Right ventricle myocardium superior (tissue), 1 donor: ENCODE results near the gene NFIA. TPM values are rescaled to one million over a fixed set of nuclear protein-coding genes. Genes with fewer than 3 reads are reported as not detected.
A peak's percentile ranks its signal among the peaks of the same experiment; 100 is the strongest.
"Not testable (repeated sequence)": the region's sequence is repeated elsewhere in the genome, so short reads cannot be mapped to it uniquely, and the experiment has no call there.

ENCODE experiments used
- ATAC-seq: fragments of 200-7000 bp; cut with Tn5 transposase; one replicate; pipeline ENCODE4 v1.9.1; 2020; ENCODE audit warnings: mild to moderate bottlenecking; ENCODE audit not compliant: poor library complexity
- DNase-seq: peaks from one replicate; pipeline ENCODE4 v3.0.0-alpha.2; 2020
- intact Hi-C: fragments of 100-400 bp; cut with DNase I; formaldehyde crosslinking; loops from one replicate; pipeline ENCODE4 v1.11.2; 2022
- total RNA-seq: library from RNA; stranded (reverse); fragmentation: NEBNext Ultra II Directional; extraction: Animal tissue kit (Norgen Biotek cat#: 25700); gene quantifications from one replicate; pipeline ENCODE4 v1.2.1, GENCODE V29; 2021
- donor health status: DM: no; HTN: yes; CAD: no; lungs with severe emphysema.

The NFIA gene
- total RNA-seq, 1 donor from 2014 or later, result 89.5 TPM

DNA sequence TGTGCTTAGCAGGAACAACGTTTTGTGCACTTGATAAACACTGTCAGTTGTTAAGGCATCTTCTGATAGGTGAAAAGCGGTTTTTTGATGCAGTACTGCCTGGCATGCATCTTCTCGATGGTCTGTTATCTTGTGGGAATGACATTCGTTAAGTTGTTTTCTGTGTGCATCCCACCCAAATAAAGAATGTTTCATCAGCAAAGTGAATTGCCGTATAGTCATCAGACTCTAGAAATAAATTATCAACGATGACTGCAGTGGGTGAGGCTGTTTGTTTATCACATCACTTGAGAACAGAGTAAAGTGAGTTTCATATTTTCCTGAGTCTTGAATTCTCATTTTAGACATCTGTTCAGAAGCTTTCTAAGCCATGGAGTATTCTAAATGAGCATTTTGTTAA, 34.1 kb downstream of the NFIA start:
- ATAC-seq (no peak), DNase-seq (no peak)
- intact Hi-C loops, result no loop called here

DNA sequence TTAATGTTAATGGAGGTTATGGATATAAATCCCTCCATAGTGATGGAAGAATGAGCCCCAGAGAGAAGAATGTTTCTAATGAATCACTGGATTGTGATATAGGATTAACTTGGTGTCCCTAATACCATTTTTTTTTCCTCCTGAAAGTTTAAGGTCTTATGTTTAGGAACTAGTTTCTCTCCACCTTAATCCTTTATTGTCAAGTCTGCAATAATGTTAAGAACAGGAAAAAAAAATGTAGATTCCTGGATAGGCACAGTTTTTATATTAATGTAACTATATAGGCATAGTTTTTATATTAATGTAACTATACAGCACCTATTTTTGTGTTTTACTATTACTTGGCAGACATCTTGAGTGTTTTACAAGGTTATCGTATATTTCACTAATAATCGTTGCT, 34.9 kb downstream of the NFIA start:
- no peak for ATAC-seq
- DNase-seq, result no peak
- intact Hi-C loops, result no loop called here

DNA sequence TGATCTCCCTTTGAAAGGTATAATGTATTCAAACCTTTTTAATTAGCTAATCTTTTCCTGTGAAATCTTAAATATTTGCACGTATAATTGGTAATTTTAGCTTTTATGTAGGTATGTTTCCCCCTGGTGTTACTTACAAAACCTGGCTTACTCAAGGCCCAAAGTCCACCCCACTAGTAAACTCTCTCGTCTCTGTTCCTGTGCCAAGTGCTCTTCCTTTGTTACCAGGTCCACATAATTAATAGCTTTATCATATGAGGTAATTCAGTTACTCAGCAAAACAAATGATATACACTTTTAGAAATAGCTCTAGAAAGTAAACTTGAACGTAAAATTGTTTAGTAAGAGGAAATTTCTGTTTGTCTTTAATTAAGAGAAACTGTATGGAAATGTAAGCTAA, 36.7 kb downstream of the NFIA start:
- ATAC-seq (no peak), DNase-seq (no peak)
- intact Hi-C loops, result no loop called here

DNA sequence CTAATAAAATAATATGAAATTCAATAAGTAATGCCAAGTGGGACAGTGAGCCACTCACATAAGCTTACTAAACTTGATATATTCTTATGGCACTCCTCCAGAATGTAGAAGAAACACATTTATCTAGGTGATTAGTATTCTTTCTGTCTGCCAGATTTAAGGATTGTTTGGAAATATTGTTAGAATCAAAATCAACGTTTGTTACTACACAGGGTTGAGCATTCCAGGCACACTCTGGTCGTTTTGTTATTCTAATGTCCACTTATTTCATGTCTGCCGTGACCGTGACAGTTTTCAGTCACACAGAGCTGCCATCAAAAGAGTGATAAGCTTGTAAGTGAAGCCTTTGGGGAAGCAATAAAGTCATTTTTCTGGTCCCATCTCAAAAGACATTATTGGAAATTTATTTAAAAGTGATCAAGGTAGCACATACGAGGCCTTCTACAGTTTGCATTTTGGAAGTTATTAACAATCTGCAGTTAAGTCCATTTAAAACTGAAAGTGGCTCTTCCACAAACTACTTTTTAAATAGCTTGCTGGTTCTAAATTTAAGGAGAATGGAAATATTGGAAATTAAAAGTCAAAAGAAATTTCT, 38.0 kb downstream of the NFIA start:
- ATAC-seq (peak; percentile 55), DNase-seq (no peak)
- intact Hi-C loops, result loop anchor here (5.0 to 10.0 kb wide), 2 partner anchors 38 to 54 kb away; partner anchors contain the start of gene NFIA

DNA sequence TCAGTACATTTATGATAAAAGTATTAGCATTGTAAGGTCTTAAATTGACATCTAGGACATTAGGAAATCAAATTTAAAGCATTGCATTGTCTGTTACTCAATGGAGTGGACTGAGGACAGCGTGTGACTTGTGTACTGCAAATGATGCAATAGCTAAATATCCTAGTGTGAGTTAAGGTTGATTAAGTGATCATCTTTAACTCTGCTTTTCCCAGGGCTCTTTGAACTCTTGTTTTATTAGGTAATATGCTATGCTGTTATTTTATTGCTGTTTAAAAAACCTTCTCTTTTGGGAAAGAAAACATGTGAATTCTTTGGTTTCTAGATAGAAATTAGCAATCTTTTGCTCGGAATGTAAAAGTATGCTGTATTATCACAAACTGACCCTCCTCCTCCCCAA, 38.6 kb downstream of the NFIA start:
- DNase-seq (no peak), ATAC-seq (peak; percentile 80)
- intact Hi-C loops, result loop anchor here (5.0 to 10.0 kb wide), 2 partner anchors 39 to 54 kb away; partner anchors contain the start of gene NFIA

DNA sequence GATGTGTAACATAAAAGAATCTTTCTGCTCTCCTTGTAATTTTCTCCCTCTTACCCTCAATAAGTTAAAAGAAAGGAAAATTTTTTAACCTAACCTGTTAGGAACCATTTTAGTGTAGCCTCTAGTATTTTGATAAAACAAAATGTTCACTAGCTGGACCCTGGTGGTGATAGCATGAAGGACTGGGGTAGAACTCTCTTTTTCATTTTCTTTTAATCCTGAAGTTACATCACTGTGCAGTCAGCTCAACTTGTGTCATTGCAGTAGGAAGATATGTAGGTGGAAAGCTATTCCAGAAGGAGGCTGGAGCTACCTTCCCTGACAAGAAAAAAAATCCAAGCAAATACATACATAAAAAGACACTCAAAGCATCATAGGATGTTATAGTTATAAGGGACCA, 39.3 kb downstream of the NFIA start:
- intact Hi-C loops, result loop anchor here (5.0 to 10.0 kb wide), 2 partner anchors 39 to 53 kb away; partner anchors contain the start of gene NFIA
- ATAC-seq (no peak), DNase-seq (no peak)

DNA sequence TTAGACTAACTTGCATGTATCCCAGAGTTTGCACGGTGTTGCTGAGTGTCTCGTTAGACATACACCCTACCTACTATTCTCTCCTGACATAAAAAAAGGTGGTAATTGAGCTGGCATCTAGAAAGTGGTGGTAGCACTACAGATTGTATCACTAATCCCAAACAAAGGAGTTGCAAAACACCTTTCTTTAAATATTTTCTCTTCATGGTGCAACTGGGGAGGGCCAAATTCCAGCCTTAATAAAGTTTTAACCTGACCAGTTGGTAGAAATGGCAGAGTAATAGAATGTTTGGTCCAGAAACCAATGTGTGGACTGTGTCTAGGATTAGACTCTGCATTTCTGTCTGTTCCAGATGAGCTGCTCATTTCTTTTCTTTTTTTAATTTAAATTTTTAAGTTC, 40.0 kb downstream of the NFIA start:
- ATAC-seq (no peak), DNase-seq (no peak)
- intact Hi-C loops, result loop anchor here (5.0 to 10.0 kb wide), 2 partner anchors 40 to 52 kb away; partner anchors contain the start of gene NFIA

DNA sequence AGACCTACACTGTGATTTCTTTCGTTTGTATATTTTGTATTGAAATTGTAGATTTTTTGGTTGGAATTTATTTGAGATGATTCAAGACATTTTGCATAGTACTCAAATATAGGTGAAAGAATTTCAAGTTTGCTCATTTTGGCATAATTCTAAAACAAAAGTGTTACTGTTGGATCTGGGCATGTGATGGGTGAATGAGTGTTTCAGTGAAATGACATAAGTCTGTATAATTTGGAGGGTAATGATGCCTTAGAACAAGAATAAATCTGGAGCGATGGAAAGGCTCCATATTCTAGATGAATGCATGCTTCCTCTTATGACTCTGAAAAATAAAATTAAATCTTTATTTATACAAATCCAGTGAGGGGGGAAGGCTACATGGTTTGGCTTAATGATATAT, 41.0 kb downstream of the NFIA start:
- intact Hi-C loops, result loop anchor here (5.0 to 10.0 kb wide), 2 partner anchors 41 to 51 kb away; partner anchors contain the start of gene NFIA
- no peak for DNase-seq
- ATAC-seq, result no peak

DNA sequence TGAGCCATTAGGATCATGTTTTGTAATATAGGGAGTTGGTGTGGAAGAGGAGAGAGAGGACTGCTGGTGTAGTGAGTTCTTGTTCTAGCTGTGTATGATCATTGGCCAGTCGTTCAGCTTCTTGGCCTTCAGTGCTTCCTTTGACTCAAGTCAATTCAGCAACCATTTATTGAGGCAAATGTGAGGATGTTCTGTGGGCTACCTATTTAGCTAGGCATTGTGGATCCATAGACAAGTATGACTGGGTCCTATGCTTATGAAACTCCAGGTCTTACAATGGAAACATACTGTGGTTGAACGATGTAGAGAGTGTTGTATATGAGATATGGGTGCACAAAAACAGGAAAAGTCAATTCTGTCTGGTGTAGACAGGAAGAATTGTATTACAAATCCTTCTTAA, 41.7 kb downstream of the NFIA start:
- DNase-seq, result no peak
- intact Hi-C loops, result loop anchor here (5.0 to 10.0 kb wide), 2 partner anchors 42 to 51 kb away; partner anchors contain the start of gene NFIA
- ATAC-seq, result no peak

DNA sequence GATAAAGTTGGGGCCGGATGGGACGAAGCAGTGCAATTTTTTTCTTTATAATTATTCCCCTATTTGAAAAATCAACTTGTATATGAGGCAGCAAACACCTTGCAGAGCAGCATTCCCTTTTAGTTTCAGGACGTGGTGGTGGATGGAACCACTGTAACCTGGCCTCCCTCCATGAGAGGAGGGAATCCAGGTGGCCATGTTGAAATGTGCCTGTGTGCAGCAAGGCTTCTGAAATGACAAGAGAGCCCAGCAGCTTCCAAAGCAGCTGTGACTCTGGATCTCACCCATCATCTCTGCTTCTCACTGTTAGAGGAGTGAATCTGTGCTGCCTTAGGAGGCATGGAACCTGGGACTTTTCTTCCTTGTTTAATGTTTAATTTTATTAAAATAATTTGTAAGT, 42.3 kb downstream of the NFIA start:
- intact Hi-C loops, result loop anchor here (5.0 to 10.0 kb wide), 2 partner anchors 42 to 50 kb away; partner anchors contain the start of gene NFIA
- peak; percentile 67 for ATAC-seq
- DNase-seq, result no peak

DNA sequence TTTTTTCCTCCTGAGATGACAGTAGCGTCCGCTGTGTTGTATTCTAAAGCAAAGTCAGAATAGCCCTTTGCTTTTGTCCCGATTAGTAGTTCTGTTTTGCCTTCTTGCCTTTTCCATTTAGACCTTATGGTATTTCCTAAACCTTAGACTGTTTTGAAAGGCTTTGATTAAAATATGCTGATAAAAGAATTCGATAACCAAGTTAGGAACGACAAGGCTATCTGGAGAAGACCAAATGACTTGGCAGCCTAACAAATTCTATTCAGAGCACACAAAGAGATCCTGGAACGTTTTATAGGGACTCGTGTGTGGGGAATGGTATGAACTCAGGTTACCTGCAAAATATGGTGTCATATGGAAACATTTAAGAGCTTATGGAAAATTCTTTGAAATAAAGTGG, 42.9 kb downstream of the NFIA start:
- ATAC-seq, result peak; percentile 68
- DNase-seq, result no peak
- intact Hi-C loops, result loop anchor here (10.0 kb wide), 1 partner anchor 50 kb away; no protein-coding TSS in a partner anchor

DNA sequence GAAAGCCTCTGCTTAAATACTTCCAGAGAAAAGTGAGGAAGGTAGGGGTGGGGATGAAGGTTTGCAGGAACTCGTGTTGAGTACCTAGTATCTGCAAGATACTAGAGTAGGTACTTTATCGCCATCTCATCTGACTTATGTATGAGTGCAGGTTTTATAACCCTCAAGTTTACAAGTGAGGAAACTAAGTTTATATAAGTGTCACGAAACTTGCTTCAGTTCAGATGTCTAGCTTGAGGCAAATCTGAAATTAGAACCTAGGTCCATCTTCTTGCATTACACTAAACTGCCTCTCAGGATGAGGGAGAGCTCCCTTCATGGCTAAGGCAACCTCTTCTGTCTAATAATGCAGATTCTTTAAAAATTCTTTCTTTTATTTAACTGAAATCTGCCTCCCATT, 43.5 kb downstream of the NFIA start:
- DNase-seq (no peak), ATAC-seq (no peak)
- intact Hi-C loops, result loop anchor here (10.0 kb wide), 1 partner anchor 49 kb away; no protein-coding TSS in a partner anchor

DNA sequence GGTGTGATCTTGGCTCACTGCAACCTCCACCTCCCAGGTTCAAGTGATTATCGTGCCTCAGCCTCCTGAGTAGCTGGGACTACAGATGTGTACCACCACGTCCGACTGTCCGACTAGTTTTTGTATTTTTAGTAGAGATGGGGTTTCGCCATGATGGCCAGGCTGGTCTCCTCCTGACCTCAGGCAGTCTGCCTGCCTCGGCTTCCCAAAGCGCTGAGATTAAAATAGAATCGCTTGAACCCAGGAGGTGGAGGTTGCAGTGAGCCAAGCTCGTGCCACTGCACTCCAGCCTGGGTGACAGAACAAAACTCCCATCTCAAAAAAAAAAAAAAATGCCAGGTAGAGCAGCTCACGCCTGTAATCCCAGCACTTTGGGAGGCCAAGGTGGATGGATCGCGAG, 44.5 kb downstream of the NFIA start:
- DNase-seq, result not testable (repeated sequence)
- ATAC-seq, result peak; percentile 28
- intact Hi-C loops, result loop anchor here (10.0 kb wide), 1 partner anchor 48 kb away; no protein-coding TSS in a partner anchor

DNA sequence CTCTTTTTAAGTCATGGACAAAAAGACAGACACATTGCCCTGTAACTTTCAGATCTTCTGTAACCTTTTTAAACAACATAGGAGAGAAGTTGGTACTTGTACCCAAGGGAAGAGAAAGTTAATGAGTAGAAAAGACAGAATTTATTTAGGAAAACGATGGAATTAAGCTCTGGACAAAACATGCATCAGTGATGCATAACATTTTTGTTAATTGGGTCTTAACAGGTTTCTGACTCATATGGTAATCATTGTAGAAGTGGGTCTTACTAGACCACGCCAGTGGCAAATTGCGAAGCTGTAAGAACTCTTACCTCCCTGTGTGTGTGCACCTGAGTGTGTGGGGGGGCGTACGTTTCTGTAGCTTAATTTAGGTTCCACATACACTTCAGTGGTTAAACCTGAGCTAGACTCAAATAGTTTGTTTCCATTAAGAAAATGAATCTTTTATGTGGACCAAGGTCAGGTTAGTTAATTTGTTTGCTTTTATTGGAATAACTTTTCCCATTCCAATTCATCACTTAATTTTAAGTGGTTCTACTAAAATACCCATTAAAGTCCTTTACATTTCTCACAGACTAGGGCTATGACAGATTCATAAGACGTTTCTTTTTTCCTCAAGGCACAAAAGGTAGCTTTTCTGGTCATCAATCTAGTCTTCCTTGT, 48.1 kb downstream of the NFIA start:
- no peak for DNase-seq
- intact Hi-C loops, result no loop called here
- ATAC-seq, result no peak

DNA sequence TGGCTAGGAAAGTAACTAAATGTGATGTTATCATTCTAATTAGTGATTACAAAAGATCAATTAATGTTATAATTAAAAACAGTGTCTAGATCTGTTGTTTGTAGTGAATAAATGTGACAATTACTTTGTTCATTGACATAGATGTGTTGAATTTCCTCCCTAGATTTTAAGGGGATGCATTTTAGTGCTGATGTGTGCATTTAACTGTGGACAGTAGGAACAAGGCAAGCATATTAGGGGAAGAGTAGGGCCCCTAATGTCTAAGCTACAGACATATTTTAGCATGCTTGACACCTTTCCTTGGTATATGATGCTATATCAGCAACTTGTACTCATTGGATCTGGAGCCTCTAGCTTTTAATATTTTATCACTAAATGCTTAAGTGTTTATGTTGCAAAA, 48.9 kb downstream of the NFIA start:
- DNase-seq (no peak), ATAC-seq (no peak)
- intact Hi-C loops, result no loop called here

DNA sequence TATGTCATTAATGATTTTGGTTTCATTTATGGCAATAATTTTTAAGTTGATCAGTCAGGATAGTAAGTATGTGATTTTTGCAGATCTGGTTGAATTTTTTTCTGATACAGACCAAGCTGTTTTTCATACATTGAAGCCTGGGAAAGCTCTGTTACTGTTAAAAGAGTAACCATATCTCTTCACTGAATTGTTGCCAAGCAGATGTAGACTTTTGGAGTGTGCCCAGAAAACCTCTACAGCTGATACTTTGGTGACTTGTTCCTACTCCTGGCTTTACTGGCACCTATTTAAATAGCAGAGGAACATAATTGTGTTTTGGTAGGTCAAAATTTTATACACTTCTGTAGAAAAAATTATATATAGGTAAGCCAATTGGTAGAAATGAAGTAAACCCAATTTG, 49.4 kb downstream of the NFIA start:
- DNase-seq (no peak), ATAC-seq (peak; percentile 32)
- intact Hi-C loops, result no loop called here

DNA sequence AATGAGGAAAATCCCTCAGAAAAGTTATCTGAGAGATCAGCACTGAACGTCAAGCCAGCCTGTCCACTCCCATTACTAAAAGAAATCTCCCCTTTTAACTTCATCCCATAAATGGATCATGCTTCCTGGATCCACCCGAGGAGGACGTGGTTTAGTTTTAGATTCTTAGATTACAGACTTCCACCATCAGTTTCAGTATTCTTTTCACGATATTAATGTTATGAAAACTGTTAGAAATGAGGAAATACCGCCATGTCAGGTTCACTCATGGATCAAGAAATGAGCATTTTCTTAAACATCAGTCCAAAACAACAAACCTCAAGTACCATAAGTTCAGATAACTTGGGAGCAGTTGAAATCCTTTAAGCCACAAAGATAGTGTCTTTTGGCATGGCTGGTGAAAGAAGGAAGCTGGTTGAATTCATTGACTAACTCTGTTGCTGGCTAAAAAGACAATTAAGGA, 49.8 kb downstream of the NFIA start:
- DNase-seq (no peak), ATAC-seq (peak; percentile 23)
- intact Hi-C loops, result no loop called here

DNA sequence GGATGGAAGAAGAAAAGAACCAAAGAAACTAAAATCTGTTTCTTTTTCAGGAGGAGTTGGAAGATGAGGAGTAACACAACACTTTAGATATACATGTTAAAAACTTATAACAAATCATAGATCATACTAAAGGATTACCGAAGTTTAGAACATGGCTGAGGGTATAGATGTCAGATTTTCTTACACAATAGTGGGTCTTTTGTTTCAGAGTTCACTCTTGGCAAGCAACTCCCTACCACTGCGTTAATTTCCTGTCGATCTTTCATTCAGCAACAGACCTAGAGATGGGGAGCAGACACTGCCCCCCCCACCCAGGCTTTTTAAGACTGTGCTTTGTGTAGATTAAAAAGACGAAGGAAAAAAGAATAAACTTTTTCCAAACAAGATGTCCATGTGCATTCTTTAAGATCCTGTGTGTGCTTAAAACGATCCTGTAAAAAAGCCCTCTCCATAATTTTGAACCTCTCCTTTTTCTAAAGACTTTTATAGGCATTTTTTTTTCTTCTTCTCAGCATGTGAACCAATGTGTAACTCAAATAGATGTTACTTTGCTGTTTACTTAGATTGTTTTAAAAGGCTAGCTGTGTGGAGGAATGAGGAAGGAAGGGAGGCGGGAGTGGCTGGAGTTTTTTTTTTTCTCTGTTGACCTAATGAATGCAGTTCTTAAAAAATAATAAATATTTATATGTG, 50.4 kb downstream of the NFIA start:
- ATAC-seq, result peak; percentile 39
- intact Hi-C loops, result no loop called here
- no peak for DNase-seq

DNA sequence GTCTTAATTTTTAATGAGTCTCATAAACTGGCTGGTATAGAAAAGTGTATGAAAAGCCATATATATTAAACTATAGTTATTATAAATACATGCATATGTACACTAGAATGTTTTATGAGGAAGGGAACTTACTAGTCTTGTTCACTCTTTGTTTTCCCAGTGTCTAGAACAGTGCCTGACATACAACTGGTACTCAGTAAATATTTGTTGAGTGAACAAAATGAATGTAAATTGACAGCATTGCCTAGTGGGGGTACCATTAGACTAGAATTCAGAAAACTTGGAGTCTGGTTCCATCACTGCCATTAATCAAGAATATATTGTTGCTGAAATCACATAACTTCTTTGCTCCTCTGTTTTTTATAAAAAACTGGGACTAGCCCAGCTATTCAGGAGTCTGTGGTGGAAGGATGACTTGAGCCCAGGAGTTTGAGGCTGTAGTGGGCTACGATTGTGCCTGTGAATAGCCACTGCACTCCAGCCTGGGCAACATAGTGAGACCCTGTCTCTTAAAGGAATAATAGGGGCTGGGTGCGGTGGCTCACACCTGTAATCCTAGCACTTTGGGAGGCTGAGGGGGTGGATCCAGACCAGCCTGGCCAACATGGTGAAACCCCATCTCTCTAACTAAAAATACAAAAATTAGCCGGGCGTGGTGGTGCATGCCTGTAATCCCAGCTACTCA, 51.1 kb downstream of the NFIA start:
- intact Hi-C loops, result no loop called here
- DNase-seq, result no peak
- no peak for ATAC-seq
